ENCODE data around the gene GET4. TPM values are rescaled to one million over a fixed set of nuclear protein-coding genes. Genes with fewer than 3 reads are reported as not detected.

The GET4 gene
- polyA plus RNA-seq, 1 donor (not counting 4 experiments of a cell fraction or from before 2014, with no cell fraction given): 21.1 TPM

GRCh38 chr7:917255-918117, 41.1 kb downstream of the GET4 start:
- Histone ChIP-seq H3K79me2 (ENCODE audit: control insufficient read depth, insufficient read depth, low read length) (no peaks in the 10 kb centered on the region), H3K4me1 (ENCODE audit: control insufficient read depth, extremely low read depth, insufficient read depth, low read length) (peaks cover 19% of the 10 kb centered on the region), H3K9me3 (ENCODE audit: control insufficient read depth, low read depth, low read length) (no peaks in the 10 kb centered on the region), H3K9ac (ENCODE audit: control insufficient read depth, extremely low read depth, insufficient read depth, low read length) (no peak overlapping the region), H3K9me1 (ENCODE audit: control insufficient read depth, extremely low read depth, insufficient read depth, low read length) (no peaks in the 10 kb centered on the region), H3K4me2 (ENCODE audit: control insufficient read depth, extremely low read depth, insufficient read depth, low read depth, low read length) (no peak overlapping the region), H4K20me1 (ENCODE audit: control insufficient read depth, extremely low read depth, insufficient read depth, low read length) (no peaks in the 10 kb centered on the region), H3K36me3 (ENCODE audit: control insufficient read depth in 2 of 2, extremely low read depth in 1 of 2, insufficient read depth in 2 of 2, low read length in 2 of 2) (no peaks in the 10 kb centered on the region), H3K27me3 (ENCODE audit: control insufficient read depth, extremely low read depth, insufficient read depth, low read length) (peaks cover 10% of the 10 kb centered on the region), H3K4me3 (ENCODE audit: control insufficient read depth in 2 of 3, extremely low read depth in 1 of 3, insufficient read depth in 2 of 3, low read depth in 1 of 3, low read length in 3 of 3) (no peak overlapping the region), H3K27ac (ENCODE audit: control insufficient read depth, insufficient read depth, low read length) (no peak overlapping the region), H2AFZ (ENCODE audit: control insufficient read depth, low read length) (no peak overlapping the region)
- DNase-seq (ENCODE audit: low read depth, low spot score) (no peak), FAIRE-seq (no peak)
- TF ChIP-seq CTCF (optimal IDR thresholded peaks at IDR 0.05 in 1 of 3, IDR thresholded peaks at IDR 0.05 in 1 of 3, conservative IDR thresholded peaks at IDR 0.05 in 1 of 3; ENCODE audit: extremely low read depth in 1 of 3, insufficient read depth in 2 of 3, low read length in 3 of 3) (no peak), EZH2 (IDR thresholded peaks at IDR 0.05; ENCODE audit: low read length) (no peak)
- dilution Hi-C loops (cut with MboI; ENCODE audit: extremely low pct_ligation_motif_present, low sequenced_read_pairs): no loop called here

- no peak overlapping the region for H3K27ac ChIP-seq (ENCODE audit: control insufficient read depth, insufficient read depth, low read length)
- TF ChIP-seq CTCF (optimal IDR thresholded peaks at IDR 0.05 in 1 of 3, IDR thresholded peaks at IDR 0.05 in 1 of 3, conservative IDR thresholded peaks at IDR 0.05 in 1 of 3; ENCODE audit: extremely low read depth in 1 of 3, insufficient read depth in 2 of 3, low read length in 3 of 3): no peak
- H3K4me3 ChIP-seq (ENCODE audit: control insufficient read depth in 2 of 3, extremely low read depth in 1 of 3, insufficient read depth in 2 of 3, low read depth in 1 of 3, low read length in 3 of 3): no peak overlapping the region
- H3K36me3 ChIP-seq (ENCODE audit: control insufficient read depth in 2 of 2, extremely low read depth in 1 of 2, insufficient read depth in 2 of 2, low read length in 2 of 2): no peaks in the 10 kb centered on the region
- dilution Hi-C loops (cut with MboI; ENCODE audit: extremely low pct_ligation_motif_present, low sequenced_read_pairs): no loop called here
- H4K20me1 ChIP-seq (ENCODE audit: control insufficient read depth, extremely low read depth, insufficient read depth, low read length): no peaks in the 10 kb centered on the region
- H3K9ac ChIP-seq (ENCODE audit: control insufficient read depth, extremely low read depth, insufficient read depth, low read length): no peak overlapping the region
- peaks cover 22% of the 10 kb centered on the region for H3K4me1 ChIP-seq (ENCODE audit: control insufficient read depth, extremely low read depth, insufficient read depth, low read length)
- no peak for DNase-seq (ENCODE audit: low read depth, low spot score)
- no peaks in the 10 kb centered on the region for H3K79me2 ChIP-seq (ENCODE audit: control insufficient read depth, insufficient read depth, low read length)
- no peak overlapping the region for H2AFZ ChIP-seq (ENCODE audit: control insufficient read depth, low read length)
- no peak for FAIRE-seq
- no peaks in the 10 kb centered on the region for H3K9me1 ChIP-seq (ENCODE audit: control insufficient read depth, extremely low read depth, insufficient read depth, low read length)
- no peaks in the 10 kb centered on the region for H3K9me3 ChIP-seq (ENCODE audit: control insufficient read depth, low read depth, low read length)
- H3K27me3 ChIP-seq (ENCODE audit: control insufficient read depth, extremely low read depth, insufficient read depth, low read length): peaks cover 10% of the 10 kb centered on the region
- H3K4me2 ChIP-seq (ENCODE audit: control insufficient read depth, extremely low read depth, insufficient read depth, low read depth, low read length): no peak overlapping the region
Observed at GRCh38 chr7:918118-918425, 41.7 kb downstream of the GET4 start.
